ENCODE data around the gene DLEC1.
A peak's percentile ranks its signal among the peaks of the same experiment; 100 is the strongest.

The DLEC1 gene

DNA sequence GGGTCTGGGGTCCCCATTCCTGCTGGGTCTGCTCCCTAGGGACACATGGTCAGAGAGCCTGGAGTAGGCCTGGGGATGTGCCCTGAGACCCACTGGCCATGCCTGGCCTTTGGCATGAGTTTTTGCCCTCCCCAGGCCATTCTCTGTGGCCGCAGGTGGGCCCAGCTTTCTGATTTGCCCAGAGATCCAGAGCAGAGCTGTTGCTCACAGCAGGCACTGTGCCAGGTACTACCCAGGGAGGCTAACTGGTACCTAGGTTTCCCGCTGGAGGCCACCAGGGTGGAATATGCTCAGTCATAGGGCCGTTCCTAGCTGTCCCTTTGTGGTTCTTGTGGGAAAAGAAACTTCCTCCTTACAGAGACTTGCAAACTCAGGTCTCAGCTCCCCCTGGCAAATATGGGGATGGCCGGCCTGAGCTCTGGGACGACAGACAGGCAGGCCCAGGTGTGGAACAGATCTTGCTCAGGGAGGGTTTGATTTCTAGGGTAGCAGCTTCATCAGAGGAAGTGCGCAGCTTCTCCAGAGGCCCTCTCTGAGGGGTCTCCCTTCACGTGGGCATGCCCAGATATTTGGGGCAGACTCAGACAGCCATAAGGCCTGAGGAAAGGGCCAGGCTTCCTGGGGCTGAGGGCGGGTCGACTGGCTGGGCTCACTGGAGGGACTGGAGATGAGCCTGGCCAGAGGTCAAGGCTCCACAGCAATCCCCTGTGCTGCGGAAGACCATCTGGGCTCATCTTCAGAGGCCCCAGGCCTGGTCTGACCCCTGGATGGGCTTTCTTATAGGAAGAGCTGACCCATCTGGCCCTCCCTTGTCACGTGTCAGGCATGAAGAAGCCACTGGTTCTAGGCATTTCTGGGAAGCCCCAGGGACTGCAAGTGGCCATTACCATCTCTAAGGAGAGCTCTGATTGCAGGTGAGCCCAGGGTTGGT, 69.9 kb downstream of the DLEC1 start:
- no peak for DNase-seq (ENCODE audit: low spot score)

DNA sequence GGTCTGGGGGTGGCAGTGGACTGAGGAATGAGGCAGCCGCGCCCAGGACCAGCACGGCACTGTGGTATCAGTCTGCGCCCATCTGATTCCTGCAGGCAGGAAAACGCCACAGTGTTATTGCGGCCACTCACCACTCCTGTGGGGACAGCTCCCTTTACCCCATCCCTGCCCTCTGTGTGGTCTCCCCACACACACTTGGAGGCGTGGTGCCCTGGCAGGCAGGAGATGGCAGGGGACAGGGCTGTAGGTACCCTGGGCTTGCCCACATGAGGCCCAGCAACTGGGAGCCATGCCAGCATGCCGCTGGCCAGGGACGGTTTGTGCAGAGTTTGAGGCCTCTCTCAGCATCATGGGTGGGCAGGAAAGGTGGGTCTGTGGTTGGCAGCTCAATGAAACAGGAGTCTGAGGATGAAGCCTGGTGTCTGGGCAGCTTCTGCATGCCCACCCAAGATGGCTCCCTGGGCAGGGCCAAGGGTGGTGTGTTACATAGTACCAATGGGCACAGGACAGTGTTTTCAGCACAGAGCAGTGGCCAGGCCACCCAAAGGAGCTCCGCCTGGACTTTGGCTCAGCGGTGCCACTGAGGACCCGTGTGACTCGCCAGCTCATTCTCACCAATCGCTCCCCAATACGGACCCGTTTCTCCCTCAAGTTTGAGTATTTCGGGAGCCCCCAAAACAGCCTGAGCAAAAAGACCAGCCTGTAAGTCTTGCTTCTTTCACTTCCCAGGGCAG, 70.7 kb downstream of the DLEC1 start:
- no peak for DNase-seq (ENCODE audit: low spot score)

DNA sequence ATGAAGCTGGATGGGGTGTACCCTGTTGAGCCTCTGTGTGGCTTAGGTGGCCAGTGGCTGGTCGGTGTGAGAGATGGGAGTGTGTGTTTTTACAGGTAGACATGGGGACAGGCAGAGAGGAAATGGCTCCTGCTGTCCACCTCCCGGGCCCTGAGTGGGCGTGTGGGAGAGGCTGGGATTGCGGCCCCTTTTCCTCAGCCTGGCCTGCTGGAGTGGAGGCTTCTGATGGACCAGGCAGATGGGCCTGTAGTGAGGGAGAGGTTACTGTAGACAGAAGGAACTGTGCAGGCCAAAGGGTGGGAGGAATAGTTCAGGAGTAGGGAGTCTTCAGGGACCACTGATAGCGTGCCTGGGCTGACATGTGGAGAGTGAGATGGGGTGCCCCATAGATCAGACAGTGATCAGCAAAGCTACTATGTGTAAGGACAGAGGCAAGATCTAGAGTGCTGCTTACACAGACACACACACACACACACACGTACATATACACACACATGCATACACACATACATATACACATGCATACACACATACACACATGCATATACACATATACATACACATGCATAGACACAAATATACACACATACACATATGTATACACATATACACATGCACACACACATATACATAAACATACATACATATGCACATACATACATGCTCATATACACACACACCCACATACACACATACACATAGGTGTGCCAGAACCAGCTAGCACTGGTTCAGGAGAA, 71.5 kb downstream of the DLEC1 start:
- DNase-seq (ENCODE audit: low spot score): no peak

DNA sequence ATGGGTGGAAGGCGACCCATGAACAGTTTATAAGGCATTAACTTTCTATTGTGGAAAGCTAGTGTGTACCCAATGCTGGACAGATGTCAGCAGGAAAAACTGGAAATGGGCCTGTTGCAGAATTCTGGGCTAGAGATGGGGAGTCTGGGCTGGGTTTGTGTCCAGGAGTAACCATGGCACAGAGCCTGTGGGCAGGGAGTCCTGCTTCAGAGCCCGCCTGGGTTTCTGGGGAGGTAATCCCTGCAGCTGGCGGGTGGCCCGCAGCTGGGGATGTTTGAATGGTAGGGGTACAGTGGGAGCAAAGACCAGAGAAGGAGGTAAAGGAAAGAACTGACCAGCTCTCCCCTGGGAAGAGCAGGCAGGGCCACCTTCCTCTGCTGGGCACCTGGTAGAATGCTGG, 72.2 kb downstream of the DLEC1 start:
- DNase-seq (ENCODE audit: low spot score): no peak

DNA sequence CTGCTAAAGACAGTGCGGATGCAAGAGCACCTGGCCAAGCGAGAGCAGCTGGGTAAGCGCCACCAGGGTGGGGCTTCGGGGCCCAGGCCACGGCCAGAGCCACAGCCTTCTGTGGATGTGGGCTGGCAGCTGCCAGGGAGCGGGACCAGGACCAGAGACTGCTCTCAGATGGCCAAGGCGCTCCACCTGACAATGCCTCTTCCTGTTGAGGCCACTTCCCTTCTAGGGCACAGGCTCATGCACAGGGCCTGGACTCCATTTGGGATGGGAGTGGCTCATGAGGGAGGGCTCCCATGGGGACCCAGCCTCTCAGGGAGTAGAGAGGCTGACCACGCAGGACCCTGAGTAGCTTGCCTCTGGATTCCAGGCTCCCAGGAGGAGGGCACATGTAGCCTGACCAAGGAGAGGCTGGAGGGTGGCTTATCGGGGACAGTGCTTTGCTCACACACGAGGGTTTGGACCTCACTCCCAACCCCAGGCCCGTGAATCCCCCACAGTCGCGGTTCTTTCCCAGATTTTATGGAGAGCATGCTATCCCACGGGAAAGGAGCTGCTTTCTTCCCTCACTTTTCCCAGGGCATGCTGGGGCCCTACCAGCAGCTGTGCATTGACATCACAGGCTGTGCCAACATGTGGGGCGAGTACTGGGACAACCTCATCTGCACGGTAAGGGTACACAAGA, 72.8 kb downstream of the DLEC1 start:
- no peak for DNase-seq (ENCODE audit: low spot score)

DNA sequence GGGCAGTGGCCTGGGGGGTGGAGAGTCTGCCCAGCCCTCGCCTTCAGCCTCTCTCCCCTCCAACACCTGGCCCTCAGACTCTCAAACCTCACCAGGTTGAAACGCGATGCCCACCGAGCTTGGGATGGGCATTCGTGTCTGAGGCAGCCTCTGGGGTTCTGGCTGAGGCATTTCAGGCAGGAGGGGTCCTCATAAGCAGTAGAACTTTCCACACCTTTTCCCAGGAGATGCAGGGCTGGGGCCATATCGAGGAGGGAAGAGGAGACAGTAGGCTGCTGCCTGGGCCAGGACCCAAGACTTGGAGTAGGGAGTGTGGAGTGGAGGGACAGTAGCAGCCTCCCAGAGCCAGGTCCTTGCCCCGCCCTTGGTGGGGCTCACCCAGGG, 73.4 kb downstream of the DLEC1 start:
- DNase-seq (ENCODE audit: low spot score): no peak

DNA sequence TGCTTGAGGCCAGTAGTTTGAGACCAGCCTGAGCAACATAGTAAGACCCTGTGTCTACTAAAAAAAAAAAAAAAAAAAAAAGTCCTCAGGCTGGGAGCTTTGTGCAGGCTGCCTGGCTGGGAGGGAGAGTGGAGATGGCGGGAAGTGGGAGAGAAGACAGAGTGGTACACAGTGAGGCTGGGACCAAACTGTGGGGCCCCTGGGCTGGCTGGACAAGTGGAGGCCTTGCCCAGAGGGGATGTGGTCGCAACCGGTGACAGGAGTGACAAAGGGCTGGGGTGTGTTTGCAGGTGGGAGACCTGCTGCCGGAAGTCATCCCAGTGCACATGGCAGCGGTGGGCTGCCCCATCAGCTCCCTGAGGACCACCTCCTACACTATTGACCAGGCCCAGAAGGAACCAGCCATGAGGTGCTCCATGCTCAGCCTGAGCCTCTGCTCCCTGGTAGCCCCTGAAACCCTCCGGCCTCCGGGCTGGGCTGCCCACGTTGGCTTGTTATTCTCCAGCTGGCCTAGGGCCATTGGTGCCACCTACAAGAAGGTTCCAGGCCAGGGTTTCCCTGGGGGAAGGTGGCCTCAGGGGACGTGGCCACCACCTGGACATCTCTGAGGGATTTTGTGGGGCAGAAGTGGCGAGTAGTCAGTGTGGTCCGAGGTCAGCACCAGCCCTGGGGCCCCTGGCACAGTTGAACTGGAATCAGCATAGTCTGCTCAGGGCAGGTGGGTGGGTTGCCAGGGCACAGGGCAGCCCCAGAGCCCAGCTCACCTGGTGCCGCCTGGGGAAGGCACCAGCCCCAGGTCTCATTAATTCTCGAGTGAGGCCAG, 75.3 kb downstream of the DLEC1 start:
- no peak for DNase-seq (ENCODE audit: low spot score)

DNA sequence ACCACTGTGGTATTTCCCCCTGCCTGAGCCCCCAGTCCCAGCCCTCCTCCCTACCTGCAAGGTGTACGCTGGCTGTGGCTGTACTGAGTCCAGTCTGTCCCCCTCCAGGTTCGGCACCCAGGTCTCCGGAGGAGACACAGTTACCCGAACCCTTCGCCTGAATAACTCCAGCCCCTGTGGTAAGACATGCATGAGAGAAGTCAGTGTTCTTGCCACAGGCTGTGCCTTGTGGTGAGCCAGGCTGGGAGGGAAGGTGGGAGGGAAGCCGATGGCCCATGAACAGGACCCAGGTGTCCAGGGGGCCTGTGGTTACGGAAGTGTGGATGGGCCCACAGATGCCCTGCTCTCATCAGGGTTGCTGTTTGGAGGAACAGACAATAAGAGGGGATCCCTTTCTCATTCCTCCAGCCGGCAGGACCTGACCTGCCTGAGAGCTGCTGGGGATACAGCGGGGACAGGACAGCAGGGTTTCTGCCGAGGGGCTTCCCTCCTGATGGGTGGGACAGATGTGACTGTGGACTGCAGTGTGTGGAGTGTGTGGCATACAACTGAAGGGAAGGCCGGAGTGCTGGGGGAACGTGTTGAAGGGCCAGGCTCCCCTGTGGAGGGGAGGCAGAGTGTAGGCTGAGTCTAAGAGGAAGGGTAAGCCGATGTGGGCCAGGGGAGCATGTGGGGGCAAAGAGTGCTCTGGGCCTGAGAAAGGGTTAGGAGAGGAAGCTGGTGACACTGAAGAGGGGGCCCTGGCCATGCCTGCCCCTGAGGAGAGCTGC, 76.1 kb downstream of the DLEC1 start:
- no peak for DNase-seq (ENCODE audit: low spot score)

DNA sequence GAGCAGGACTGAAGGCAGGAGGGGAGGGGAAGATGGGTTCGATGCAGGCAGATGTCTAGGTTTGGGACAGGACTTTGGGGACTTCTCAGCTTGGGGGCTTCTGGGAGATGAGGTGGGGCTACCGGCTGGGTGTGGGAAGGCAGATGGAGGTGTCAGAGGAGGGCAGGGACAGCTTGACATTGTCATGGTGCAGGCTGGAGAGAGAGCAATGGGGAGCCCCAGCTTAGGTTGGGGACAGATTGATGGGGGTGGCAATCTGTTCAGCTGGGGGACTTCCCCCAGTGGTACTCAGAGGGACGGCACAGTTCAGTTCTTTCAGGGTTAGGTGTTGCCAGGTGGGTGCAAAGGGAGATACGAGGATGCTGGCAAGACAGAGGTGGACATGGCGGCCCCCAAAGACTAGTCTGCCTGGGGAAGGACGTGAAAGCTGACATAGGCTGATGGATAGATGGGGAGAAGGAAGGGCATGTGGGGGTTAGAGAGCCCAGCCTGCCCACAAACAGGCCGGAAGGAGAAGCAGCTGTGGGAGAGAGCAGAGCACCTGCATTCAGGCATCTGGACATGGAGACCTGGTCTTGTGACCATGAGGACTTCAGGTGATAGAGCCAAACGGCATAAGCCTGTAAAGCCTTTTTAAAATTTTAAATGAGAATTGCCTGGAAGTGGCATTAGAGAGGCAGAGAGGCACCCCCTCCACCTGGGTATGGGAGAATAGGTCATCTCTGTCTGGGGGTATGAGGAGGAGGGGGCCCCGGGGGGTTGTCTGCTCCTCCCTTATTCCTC, 76.8 kb downstream of the DLEC1 start:
- no peak for DNase-seq (ENCODE audit: low spot score)

DNA sequence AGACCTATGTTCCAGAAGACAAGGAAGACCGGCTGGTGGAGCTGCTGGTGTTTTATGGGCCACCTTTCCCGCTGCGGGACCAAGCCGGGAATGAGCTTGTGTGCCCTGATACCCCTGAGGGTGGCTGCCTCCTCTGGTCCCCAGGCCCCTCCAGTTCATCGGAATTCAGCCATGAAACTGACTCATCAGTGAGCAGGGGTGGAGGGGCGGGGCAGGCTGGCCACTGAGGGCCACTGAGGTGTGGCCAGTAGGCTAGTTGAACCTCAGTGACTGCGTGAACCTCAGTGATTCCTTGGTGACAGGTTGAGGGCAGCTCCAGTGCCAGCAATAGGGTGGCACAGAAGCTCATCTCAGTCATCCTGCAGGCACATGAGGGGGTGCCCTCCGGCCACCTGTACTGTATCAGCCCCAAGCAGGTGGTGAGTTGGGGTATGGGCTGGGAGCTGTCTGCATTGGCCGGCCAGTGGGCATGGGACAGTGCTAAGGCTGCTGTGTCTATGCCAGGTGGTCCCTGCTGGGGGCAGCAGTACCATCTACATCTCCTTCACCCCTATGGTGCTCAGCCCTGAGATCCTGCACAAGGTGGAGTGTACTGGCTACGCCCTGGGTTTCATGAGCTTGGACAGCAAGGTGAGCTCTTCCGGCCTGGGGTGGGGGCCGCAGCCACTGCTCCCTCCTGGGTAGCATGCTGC, 77.6 kb downstream of the DLEC1 start:
- DNase-seq (ENCODE audit: low spot score): no peak

DNA sequence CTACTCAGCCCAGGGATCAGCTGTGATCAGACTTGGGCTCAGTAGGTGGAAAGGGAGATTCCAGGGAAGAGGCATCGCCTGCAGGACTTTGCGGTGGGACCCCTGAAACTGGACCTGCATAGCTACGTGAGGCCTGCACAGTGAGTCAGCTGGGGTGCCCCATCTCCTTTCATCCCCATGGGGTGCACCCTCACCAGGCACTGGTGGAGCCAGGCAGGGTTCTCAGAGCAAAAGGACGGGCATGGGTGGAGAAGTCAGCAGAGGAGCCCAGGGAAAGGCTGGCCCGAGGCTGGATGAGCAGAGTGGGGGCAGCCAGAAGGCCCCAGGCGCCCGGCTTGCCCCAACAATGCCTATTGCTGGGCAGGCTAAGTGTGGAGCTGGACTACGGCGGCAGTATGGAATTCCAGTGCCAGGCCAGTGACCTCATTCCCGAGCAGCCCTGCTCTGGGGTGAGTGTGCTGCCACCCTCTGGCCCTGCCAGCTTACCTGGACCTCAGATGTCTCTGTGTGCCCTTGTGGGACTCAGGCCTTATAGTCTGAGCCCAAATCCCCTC, 78.2 kb downstream of the DLEC1 start:
- DNase-seq (ENCODE audit: low spot score): no peak

DNA sequence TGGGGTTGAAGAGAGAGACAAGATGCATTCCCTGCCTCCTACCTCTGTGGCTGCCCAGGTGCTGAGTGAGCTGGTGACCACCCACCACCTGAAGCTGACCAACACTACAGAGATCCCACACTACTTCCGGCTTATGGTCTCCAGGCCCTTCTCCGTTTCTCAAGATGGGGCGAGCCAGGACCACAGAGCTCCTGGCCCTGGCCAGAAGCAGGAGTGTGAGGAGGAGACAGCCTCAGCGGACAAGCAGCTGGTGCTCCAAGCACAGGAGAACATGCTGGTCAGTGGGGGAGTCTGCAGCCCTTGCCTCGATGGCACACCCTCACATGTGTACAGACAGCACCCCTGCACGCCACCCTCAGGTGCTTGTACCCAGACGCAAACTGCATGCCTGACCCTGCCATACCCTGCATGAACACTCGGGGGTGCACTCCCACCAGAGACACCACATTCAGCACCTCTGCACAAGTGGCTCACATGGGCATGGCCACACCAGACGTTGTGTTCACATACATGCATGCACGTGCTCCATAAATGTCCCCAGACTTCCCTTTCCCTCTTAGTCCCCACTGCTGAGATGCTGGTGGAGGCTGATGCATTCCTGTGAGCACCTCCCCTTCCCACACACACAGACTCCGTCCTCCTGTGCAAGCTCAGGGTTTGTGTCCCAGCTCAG, 78.9 kb downstream of the DLEC1 start:
- peak; percentile 50 for DNase-seq (ENCODE audit: low spot score)

DNA sequence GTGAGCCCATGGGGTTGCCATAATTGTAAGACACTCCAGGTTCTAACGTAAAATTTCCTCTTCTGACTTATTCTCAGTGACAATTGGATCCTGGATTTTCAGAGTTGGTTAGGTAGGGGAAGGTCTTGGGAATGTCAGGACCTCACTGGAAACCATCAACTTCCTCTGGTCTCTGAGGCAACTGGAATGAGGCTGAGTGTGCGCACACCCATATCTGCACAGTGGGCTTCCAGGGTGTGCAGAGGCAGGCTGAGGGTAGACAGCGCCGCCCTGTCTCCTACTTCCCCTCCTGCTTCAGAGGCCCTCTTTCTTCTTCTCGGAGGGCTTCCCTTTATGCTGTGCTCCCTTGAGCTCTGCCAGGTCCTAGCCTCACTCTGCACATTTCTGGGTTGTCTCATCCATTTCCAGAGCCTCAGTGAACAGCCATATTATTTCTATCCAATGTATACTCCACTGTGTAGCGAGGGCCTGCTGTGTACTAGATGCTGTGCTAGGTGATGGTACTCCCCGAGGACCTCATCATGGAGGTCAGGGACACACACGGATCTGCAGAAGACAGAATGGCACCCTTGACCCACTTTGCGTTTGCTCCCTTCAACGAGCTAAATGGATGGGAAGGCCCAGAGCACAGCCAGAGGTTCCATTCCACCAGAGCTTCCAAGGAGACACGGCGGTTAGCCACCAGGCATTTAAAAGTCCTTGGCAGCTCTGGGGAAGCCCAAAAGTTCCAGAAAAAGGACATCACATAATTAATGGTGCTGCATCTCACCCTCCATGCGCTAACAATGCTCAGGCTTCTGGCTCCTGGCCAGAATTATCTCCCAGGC, 79.6 kb downstream of the DLEC1 start:
- DNase-seq (ENCODE audit: low spot score): no peak

DNA sequence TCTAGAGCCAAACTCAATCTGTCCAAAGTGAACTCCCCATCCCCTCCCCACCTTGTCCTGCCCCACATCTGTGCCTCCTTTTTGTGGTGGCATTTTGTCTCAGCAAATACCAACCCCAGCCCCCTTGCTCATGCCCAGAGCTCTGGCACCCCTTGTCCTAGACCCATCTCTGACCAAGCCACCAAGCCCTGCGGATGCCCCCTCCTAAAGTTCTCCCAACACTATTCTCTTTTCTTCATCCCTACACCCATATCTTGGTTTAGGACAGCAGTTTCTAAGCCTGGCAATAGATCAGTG, 80.2 kb downstream of the DLEC1 start:
- DNase-seq (ENCODE audit: low spot score): no peak

DNA sequence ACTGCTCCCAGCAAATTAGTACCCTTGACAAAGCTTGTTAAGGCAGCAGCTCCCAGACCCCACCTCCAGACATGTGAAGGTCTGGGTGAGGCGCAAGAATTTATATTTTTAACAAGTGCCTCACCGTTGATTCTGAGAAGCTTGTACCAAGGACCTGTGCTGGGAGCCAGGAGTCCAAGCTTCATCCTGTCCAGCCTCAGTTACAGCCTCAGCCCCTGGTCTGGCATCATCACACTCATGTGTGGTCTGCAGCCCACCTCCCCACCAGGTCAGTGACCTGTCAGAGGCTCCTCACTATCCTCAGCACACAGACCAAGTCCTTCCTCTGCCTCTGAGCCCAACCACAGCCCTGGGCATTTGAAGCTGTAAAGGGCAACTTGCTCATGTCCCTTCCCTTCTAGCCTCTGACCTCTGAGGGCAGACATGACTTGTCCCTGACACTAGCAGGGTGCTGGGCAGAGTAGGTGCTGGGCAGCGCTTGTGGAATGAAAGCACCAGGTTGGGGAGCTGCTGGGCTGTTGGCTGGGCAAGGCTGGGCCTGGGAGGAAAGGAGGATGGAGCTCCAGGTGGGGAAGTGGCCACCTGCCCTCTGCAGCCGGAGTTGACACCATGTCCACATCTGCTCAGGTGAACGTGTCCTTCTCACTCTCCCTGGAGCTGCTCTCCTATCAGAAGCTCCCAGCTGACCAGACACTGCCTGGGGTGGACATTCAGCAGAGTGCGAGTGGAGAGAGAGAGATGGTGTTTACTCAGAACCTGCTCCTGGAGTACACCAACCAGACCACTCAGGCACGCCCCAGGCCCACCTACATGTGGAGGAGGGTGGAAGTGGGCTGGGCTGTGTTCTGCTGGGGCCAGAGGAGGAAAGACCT, 81.0 kb downstream of the DLEC1 start:
- no peak for DNase-seq (ENCODE audit: low spot score)
